HCT116 (cell line): ENCODE data around the gene AMPD1. TPM values are rescaled to one million over a fixed set of nuclear protein-coding genes. Genes with fewer than 3 reads are reported as not detected.

Experiments
- ATAC-seq: fragments of 200-7000 bp; cut with Tn5 transposase; 2 replicates; pipeline ENCODE4 v1.9.1; 2020; ENCODE audit warnings: mild to moderate bottlenecking, moderate library complexity
- BruUV-seq: library from RNA; stranded (reverse); fragments of 400-500 nt; replicated peaks from 2 replicates; lab custom pipeline; 2021; lab: Mats Ljungman, UMichigan
- CTCF ChIA-PET: fragments of 300-600 bp; sonication (Branson Sonifier 250); formaldehyde crosslinking; loops from one replicate; lab custom pipeline; 2021; ENCODE audit warnings: antibody characterized with exemption; lab: Charles Lee
- POLR2A ChIA-PET: fragments of 300-600, 350-600 bp; sonication (Branson Sonifier 250); formaldehyde crosslinking; loops from one replicate; lab custom pipeline; 2021; ENCODE audit warnings: antibody characterized with exemption; lab: Charles Lee
- RAD21 ChIA-PET, 2 experiments: fragments of 300-600 bp; sonication (Branson Sonifier 250); formaldehyde crosslinking; loops; one replicate each; lab custom pipeline; 2023; ENCODE audit warnings: low total read pairs in 2 of 2; ENCODE audit not compliant: uncharacterized antibody in 2 of 2, unreplicated experiment in 2 of 2, low non-redundant PET in 1 of 2; lab: Charles Lee
- DNase-seq: peaks from one replicate; pipeline ENCODE4 v3.0.0-alpha.2; 2010; ENCODE audit warnings: low read depth, low spot score
- H2AFZ ChIP-seq: fragments of 200-600 bp; shearing (Covaris generic), sonication (generic); 2 replicates; pipeline ENCODE4 v1.6.1; 2017; ENCODE audit warnings: low read depth, mixed run types, mixed read lengths, antibody characterized with exemption, low read length; ENCODE audit not compliant: poor library complexity, severe bottlenecking
- H3K27ac ChIP-seq: 2 replicates; pipeline ENCODE4 v1.5.1; 2012; ENCODE audit warnings: low read depth, low read length
- H3K27me3 ChIP-seq: fragments of 200-600 bp; sonication (generic); 2 replicates; pipeline ENCODE4 v1.6.1; 2016; ENCODE audit warnings: mixed run types, low read length, mixed read lengths; ENCODE audit not compliant: insufficient read depth
- H3K36me3 ChIP-seq, 2 experiments: fragments of 200-500 bp in 1 of 2; fragments of 200-600 bp in 1 of 2; sonication (Bioruptor generic) in 1 of 2; sonication (generic) in 1 of 2; 2 replicates each; pipeline versions ENCODE4 v1.5.1 to v1.6.1; 2014 to 2016; ENCODE audit warnings: low read length in 2 of 2, inconsistent platforms in 1 of 2, mixed read lengths in 1 of 2, mixed run types in 1 of 2; ENCODE audit not compliant: insufficient read depth in 2 of 2, control insufficient read depth in 1 of 2
- H3K4me1 ChIP-seq, 2 experiments: fragments of 200-600 bp in 1 of 2; sonication (generic) in 1 of 2; 2 replicates each; pipeline versions ENCODE4 v1.5.1 to v1.6.1; 2012 to 2017; ENCODE audit warnings: low read length in 2 of 2, inconsistent platforms in 1 of 2, mild to moderate bottlenecking in 1 of 2, mixed read lengths in 1 of 2, mixed run types in 1 of 2, moderate library complexity in 1 of 2; ENCODE audit not compliant: insufficient read depth in 2 of 2, control insufficient read depth in 1 of 2
- H3K4me2 ChIP-seq: fragments of 200-600 bp; sonication (generic); 2 replicates; pipeline ENCODE4 v1.6.1; 2017; ENCODE audit warnings: mixed run types, low read length, mixed read lengths
- H3K4me3 ChIP-seq, 2 experiments: fragments of 200-600 bp in 1 of 2; sonication (generic) in 1 of 2; replicated peaks in 1 of 2; 2 replicates each; pipeline ENCODE4 v1.5.1; 2011 to 2016; ENCODE audit warnings: low read length in 2 of 2, control low read depth in 1 of 2, low read depth in 1 of 2, mild to moderate bottlenecking in 1 of 2, mixed read lengths in 1 of 2, mixed run types in 1 of 2
- H3K79me2 ChIP-seq: fragments of 200-600 bp; sonication (generic); 2 replicates; pipeline ENCODE4 v1.6.1; 2017; ENCODE audit warnings: mild to moderate bottlenecking, mixed run types, low read length, moderate library complexity, mixed read lengths; ENCODE audit not compliant: insufficient read depth
- H3K9ac ChIP-seq: fragments of 200-600 bp; sonication (generic); 2 replicates; pipeline ENCODE4 v1.6.1; 2016; ENCODE audit warnings: low read length, mixed read lengths
- H3K9me2 ChIP-seq: fragments of 200-600 bp; sonication (generic), shearing (Covaris generic); 2 replicates; pipeline ENCODE4 v1.6.1; 2017; ENCODE audit warnings: mixed run types, mild to moderate bottlenecking, moderate library complexity; ENCODE audit not compliant: insufficient read depth
- H3K9me3 ChIP-seq, 2 experiments: fragments of 200-500 bp in 1 of 2; fragments of 200-600 bp in 1 of 2; sonication (Bioruptor generic) in 1 of 2; sonication (generic) in 1 of 2; 2 replicates each; pipeline ENCODE4 v1.6.1; 2014 to 2017; ENCODE audit warnings: low read length in 2 of 2, mixed read lengths in 2 of 2, inconsistent platforms in 1 of 2, low read depth in 1 of 2, mild to moderate bottlenecking in 1 of 2, mixed run types in 1 of 2, moderate library complexity in 1 of 2; ENCODE audit not compliant: control insufficient read depth in 1 of 2, insufficient read depth in 1 of 2
- H4K20me1 ChIP-seq: fragments of 200-600 bp; sonication (generic), shearing (Covaris generic); 2 replicates; pipeline ENCODE4 v1.6.1; 2017; ENCODE audit warnings: mixed run types, mild to moderate bottlenecking, moderate library complexity; ENCODE audit not compliant: insufficient read depth
- POLR2A ChIP-seq: IDR thresholded peaks from 2 replicates; pipeline ENCODE4 v1.7.0; 2011; ENCODE audit warnings: borderline replicate concordance; ENCODE audit not compliant: insufficient read depth, insufficient read length; ENCODE audit errors: extremely low read depth
- REST ChIP-seq: IDR thresholded peaks from 2 replicates; pipeline ENCODE4 v1.6.1; 2012; ENCODE audit warnings: low read depth
- TCF7L2 ChIP-seq: IDR thresholded peaks from 2 replicates; pipeline ENCODE4 v1.7.0; 2011; ENCODE audit warnings: borderline replicate concordance, inconsistent platforms; ENCODE audit not compliant: insufficient read depth, insufficient read length; ENCODE audit errors: extremely low read depth
- YY1 ChIP-seq: IDR thresholded peaks from 2 replicates; pipeline ENCODE4 v1.6.1; 2011; ENCODE audit warnings: low read length, low read depth, moderate library complexity, mild to moderate bottlenecking; ENCODE audit not compliant: insufficient replicate concordance; ENCODE audit errors: extremely low read depth
- ZBTB33 ChIP-seq: IDR thresholded peaks from 2 replicates; pipeline ENCODE4 v1.6.1; 2011; ENCODE audit warnings: mild to moderate bottlenecking, low read length, moderate library complexity; ENCODE audit not compliant: insufficient replicate concordance; ENCODE audit errors: extremely low read depth
- intact Hi-C: fragments of 100-400 bp; cut with micrococcal nuclease; formaldehyde crosslinking; loops from 2 replicates; pipeline ENCODE4 v1.10.0; 2022
- total RNA-seq: library from RNA; stranded (reverse); gene quantifications from one replicate; pipeline ENCODE4 v1.2.1, GENCODE V29; 2021; ENCODE audit not compliant: unreplicated experiment

Gene AMPD1
- total RNA-seq, 1 experiment from 2014 or later, result not detected

DNA sequence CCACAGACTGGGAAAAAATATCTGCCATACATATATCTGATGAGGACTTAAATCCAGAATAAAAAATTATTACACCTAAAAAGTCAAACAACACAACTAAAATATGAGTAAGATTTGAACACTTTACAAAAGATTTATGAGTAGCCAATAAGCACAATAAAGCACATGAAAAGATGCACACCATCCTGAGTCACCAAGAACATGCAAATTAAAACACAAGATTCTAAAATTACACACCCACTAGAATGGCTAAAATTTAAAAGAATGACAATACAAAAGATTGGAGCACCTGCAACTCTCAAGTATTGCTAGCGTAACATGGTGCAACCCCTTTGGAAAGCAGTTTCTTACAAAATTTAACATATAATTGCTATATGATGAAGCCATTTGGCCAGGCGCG lies 56.4 kb downstream of the AMPD1 start:
- Histone ChIP-seq H3K4me2 (no peak overlapping the region), H3K36me3 (no peaks in the 10 kb centered on the region), H3K9me3 (no peaks in the 10 kb centered on the region), H4K20me1 (no peaks in the 10 kb centered on the region), H2AFZ (no peak overlapping the region), H3K4me3 (no peak overlapping the region), H3K4me1 (no peaks in the 10 kb centered on the region), H3K9me2 (no peaks in the 10 kb centered on the region)
- no TSS peak for BruUV-seq
- DNase-seq, result no peak
- POLR2A ChIA-PET, result no interaction called here
- intact Hi-C loops, result no loop called here
- RAD21 ChIA-PET, result no interaction called here
- TF ChIP-seq POLR2A (no peak), REST (no peak), ZBTB33 (no peak), YY1 (no peak), TCF7L2 (no peak)
- TF ChIP-seq, all 23 proteins: peak for 0
- Histone ChIP-seq H3K79me2 (no peaks in the 10 kb centered on the region), H3K27ac (no peak overlapping the region), H3K9ac (no peak overlapping the region), H3K27me3 (no peaks in the 10 kb centered on the region)
- ATAC-seq, result no peak
- CTCF ChIA-PET, result no interaction called here
